ENCODE results near the gene SPAG16.

- TF ChIP-seq ZNF274 (IDR thresholded peaks at IDR 0.05; ENCODE audit: low read depth, low read length) (no peak), SUZ12 (IDR thresholded peaks at IDR 0.05; ENCODE audit: extremely low read depth, insufficient read depth, insufficient read length) (no peak), YY1 (IDR thresholded peaks at IDR 0.05; ENCODE audit: insufficient read depth, insufficient read length) (no peak)
Measured at GRCh38 chr2:213261715-213262114, 22.5 kb upstream of the SPAG16 start.

Data from NT2/D1 (cell line).